Epithelial cell of proximal tubule (primary cell): ENCODE results near the gene INAFM1. TPM values are rescaled to one million over a fixed set of nuclear protein-coding genes. Genes with fewer than 3 reads are reported as not detected.

Experiments
- DNase-seq: peaks from one replicate; pipeline ENCODE4 v3.0.0-alpha.2; 2011; ENCODE audit warnings: low read depth
- H3K4me3 ChIP-seq: 2 replicates; pipeline ENCODE4 v1.5.1; 2011; ENCODE audit warnings: low read depth, mild to moderate bottlenecking, low read length
- total RNA-seq: library from RNA; depleted of rRNA; stranded (reverse); fragments of >200 nt; gene quantifications from 2 replicates; pipeline ENCODE4 v1.2.3, GENCODE V29; 2015
- TF ChIP-seq, protein P1 (sequence below): conservative IDR thresholded peaks from 2 replicates; pipeline ENCODE4 v1.5.1; 2012; ENCODE audit warnings: low read depth, mild to moderate bottlenecking, low read length

The INAFM1 gene
- total RNA-seq, result 3.0 and 7.0 TPM in 2 replicates

DNA sequence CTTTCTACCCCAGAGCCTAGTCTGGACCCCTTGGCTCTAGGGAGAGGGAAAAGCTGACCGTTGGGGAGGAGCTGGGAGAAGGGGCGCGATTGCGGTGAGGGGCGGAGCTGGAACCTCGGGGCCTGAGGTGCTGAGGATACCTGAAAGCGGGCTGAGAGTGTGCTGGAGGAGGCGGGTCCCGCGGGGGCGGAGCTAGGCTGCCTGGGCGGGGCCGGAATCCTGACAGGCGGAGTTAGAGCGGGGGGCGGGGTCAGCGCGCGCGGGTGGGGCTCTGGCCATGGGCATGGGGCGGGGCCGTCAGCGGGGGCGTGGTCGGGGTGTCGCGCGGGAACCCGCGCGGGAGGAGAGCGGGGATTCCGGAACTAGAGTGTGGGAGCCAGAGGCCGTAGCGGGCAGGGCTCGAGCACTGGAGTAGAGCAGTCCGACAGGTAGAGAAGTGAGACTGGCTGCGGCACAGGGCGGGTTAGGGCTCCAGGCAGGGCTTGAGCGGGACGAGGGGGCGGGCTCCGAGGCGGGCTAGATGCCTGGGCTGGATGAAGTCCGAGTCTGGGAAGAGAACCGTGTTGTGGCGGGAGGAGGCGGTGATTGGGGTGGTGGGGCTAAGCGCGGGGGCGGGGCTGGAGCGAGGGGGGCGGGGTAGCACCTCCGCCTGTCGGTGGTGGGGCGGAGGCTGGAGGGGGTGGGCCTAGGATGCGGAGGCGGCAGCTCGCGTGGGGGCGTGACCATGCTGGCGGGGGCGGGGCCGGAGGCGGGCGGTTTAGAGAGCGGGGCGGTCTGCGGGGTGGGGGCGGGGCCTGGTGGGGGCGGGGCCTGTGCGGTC, at the start of gene INAFM1:
Gene INAFM1 (plus strand): TSS at position 815 of the 820 bp plus-strand sequence. CDS start 35 bp downstream, outside the sequence.
- peak within 1 kb of the TSS; percentile 89 for H3K4me3 ChIP-seq
- DNase-seq, result no peak
- TF ChIP-seq, protein P1, sequence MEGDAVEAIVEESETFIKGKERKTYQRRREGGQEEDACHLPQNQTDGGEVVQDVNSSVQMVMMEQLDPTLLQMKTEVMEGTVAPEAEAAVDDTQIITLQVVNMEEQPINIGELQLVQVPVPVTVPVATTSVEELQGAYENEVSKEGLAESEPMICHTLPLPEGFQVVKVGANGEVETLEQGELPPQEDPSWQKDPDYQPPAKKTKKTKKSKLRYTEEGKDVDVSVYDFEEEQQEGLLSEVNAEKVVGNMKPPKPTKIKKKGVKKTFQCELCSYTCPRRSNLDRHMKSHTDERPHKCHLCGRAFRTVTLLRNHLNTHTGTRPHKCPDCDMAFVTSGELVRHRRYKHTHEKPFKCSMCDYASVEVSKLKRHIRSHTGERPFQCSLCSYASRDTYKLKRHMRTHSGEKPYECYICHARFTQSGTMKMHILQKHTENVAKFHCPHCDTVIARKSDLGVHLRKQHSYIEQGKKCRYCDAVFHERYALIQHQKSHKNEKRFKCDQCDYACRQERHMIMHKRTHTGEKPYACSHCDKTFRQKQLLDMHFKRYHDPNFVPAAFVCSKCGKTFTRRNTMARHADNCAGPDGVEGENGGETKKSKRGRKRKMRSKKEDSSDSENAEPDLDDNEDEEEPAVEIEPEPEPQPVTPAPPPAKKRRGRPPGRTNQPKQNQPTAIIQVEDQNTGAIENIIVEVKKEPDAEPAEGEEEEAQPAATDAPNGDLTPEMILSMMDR, result no peak

- peak overlapping the region; percentile 94 for H3K4me3 ChIP-seq
- TF ChIP-seq, protein P1, result no peak
- no peak for DNase-seq
Measured at GRCh38 chr19:47225746-47226425, 48.8 kb upstream of the INAFM1 start.

DNA sequence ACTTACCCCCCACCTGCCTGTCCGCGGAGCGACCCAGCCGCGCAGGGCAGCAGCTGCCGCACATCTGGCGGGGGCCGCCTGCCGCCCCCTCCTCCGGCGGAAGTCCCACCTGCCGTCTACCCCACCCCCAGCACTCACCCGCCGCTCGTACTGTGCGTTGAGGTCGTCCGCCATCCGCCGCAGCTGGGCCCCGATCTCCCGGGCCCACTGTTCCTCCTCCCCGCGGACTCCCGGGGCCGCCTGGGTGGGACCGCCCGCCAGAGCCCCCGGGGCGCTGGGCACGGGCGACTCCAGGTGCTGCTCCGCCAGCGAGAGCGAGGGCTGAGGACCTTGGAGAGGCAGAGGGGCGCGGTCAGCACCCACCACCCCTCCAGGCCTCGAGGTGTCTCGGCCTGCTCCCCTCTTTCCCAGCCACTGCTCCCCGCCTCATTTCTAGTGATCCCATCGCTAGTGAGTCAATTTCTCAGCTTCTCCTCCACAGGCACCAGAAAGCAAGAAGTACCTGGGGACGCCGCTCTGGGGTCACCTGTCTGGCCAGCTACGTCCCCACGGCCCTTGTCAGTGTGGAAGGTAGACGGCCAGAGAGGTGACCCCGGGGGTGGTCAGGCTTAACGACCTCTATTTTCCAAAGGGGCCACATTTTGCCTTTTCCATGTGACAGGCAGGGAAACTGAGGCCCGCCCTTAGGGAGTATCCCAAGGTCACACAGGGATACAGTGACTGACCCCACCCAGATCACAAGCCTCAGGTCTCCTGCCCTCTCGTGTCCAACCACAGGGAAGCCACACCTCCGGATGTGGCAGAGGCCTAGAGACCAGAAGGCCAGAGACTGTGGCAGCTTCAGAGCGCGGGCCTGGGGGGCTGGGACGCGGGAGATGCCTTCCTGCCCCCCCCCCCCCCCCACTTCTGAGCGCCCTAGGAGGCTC, 48.0 kb upstream of the INAFM1 start:
- no peak for DNase-seq
- H3K4me3 ChIP-seq, result peak overlapping the region; percentile 94
- TF ChIP-seq, protein P1, result no peak

DNA sequence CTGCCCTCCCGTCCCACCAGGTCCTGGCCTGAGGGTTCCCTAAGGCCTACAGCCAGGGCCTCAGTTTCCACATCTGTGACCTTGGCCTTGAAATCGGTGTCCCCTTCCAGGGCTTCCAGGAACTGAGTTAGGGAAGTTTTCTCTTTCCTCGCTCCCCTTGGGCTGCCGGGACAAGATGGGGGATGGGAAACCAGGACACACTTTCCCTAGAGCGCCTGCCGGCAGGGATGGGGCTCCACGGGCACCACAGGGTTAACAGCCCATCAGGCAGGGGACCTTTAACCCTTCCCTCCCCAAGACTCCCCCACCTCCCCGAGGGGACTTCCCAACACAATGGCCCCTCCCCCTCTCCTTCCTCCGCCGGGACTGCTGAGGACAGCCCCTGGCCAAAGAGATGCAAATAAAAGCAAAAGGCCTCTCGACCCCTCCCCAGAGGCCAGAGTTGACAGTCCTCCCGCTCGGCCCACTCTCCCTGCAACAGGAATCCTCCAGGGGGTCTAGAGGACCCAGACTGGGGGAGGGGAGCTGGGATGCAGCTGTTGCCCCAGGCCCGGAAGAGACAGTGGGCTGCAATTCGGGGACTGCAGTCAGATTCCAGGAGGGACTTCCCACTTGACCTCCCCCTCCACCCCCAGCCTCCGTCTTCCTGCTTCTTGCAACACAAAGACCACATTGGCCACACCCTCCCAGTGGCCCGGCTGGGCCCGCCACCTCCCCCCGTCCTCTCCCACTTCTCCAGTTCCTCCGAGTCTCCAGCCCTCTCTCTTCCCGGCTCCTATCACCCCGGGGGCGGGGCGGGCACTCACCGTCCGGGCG, 47.1 kb upstream of the INAFM1 start:
- TF ChIP-seq, protein P1, result no peak
- peak overlapping the region; percentile 94 for H3K4me3 ChIP-seq
- no peak for DNase-seq

DNA sequence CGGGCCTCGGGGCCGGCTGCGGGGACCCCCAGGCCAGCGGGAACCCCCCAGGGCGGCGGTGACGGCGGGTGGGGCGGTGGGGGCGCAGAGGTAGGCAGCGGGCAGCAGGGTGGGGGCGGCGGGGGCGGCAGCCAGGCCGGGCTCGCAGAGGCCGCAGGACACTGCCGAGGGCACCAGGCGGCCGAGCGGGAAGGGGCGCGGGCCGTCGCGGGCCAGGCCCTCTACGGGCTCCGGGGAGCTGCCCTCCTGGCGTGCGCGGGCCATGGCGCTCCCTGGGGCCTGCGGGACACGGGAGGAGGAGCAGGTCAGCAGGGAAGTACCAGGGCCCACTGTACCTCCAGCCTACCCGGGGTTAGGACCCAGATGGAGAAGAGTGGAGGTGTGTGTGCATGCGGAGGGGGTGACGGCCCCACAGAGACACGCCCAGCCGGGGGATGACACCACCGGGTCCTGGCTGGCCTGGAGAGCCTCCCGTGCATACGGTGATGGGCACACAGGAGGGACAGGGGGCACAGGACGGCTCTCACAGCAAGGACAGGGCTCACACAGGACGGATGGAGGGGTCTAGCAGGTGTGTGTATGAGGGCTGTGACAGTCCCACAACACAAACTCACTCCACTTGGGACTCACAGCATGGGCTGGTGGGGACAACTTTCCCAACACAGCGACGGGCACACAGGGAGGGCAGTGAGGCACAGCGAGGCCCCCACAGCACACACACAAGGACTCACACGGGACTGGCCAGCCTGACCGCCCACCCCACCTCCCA, 46.3 kb upstream of the INAFM1 start:
- peak overlapping the region; percentile 94 for H3K4me3 ChIP-seq
- no peak for DNase-seq
- TF ChIP-seq, protein P1, result no peak
